Stimulated activated CD4-positive, alpha-beta T cell treated with anti-CD3 and anti-CD28 coated beads, Interleukin-4, amount 100 ng/mL, for 24 hours (primary cell): ENCODE data around the gene CEP104.

ENCODE experiments used
- DNase-seq: peaks from one replicate; pipeline ENCODE4 v3.0.0-alpha.2; 2020

CEP104 gene

GRCh38 chr1:3775490-3776230 lies 81.4 kb downstream of the CEP104 start:
- DNase-seq = peak; percentile 50

GRCh38 chr1:3774946-3775489 lies 82.0 kb downstream of the CEP104 start:
- DNase-seq = no peak

- no peak for DNase-seq
These were observed 82.6 kb downstream of the CEP104 start for GRCh38 chr1:3774276-3774945.

GRCh38 chr1:3773572-3774275 lies 83.3 kb downstream of the CEP104 start:
- no peak for DNase-seq

- no peak for DNase-seq
These were observed 84.1 kb downstream of the CEP104 start, which contains the start of gene SMIM1 for GRCh38 chr1:3772715-3773571. SMIM1 (plus strand) TSS chr1:3772749; CDS start chr1:3775374, 2,625 bp downstream.

GRCh38 chr1:3772027-3772714 lies 84.8 kb downstream of the CEP104 start:
- peak; percentile 85 for DNase-seq

GRCh38 chr1:3771108-3772026 lies 85.6 kb downstream of the CEP104 start:
- no peak for DNase-seq

GRCh38 chr1:3770047-3770765 lies 86.8 kb downstream of the CEP104 start:
- no peak for DNase-seq

- DNase-seq = no peak
These were observed 88.1 kb downstream of the CEP104 start for GRCh38 chr1:3768811-3769390.

- DNase-seq = no peak
These were observed 89.6 kb downstream of the CEP104 start for GRCh38 chr1:3767328-3767925.

- no peak for DNase-seq
These were observed 93.5 kb downstream of the CEP104 start for GRCh38 chr1:3763351-3764125.

- DNase-seq = no peak
These were observed 94.2 kb downstream of the CEP104 start for GRCh38 chr1:3762873-3763228.

- DNase-seq = no peak
These were observed 94.7 kb downstream of the CEP104 start for GRCh38 chr1:3762151-3762872.
